IMR-90 (cell line): ENCODE data around the gene SNRK. TPM values are rescaled to one million over a fixed set of nuclear protein-coding genes. Genes with fewer than 3 reads are reported as not detected.

Source experiments
- ATAC-seq: fragments of 200-7000 bp; cut with Tn5 transposase; 2 replicates; pipeline ENCODE4 v1.9.1; 2020; ENCODE audit warnings: low read depth, mild to moderate bottlenecking, moderate library complexity
- BruUV-seq: library from RNA; stranded (reverse); fragments of 400-500 nt; replicated peaks from 2 replicates; lab custom pipeline; 2021; lab: Mats Ljungman, UMichigan
- CTCF ChIA-PET: fragments of 300-600 bp; formaldehyde crosslinking; extraction: SDS; loops from one replicate; lab custom pipeline; 2021; ENCODE audit warnings: antibody characterized with exemption; lab: Yijun Ruan, JAX
- POLR2A ChIA-PET: fragments of 300-600 bp; sonication (Branson Sonifier 250); formaldehyde crosslinking; loops from one replicate; lab custom pipeline; 2022; ENCODE audit warnings: antibody characterized with exemption; ENCODE audit not compliant: unreplicated experiment; lab: Charles Lee
- DNase-seq: peaks from one replicate; pipeline ENCODE4 v3.0.0; 2013
- H2AFZ ChIP-seq: replicated peaks from 2 replicates; pipeline ENCODE3; 2013; ENCODE audit warnings: low read length, mild to moderate bottlenecking; ENCODE audit not compliant: poor library complexity
- H2AK5ac ChIP-seq: 2 replicates; pipeline ENCODE4 v1.6.1; 2013; ENCODE audit warnings: low read depth, low read length, inconsistent platforms
- H2AK9ac ChIP-seq: replicated peaks from 2 replicates; pipeline ENCODE3; 2013; ENCODE audit warnings: mild to moderate bottlenecking, low read depth, low read length, moderate library complexity; ENCODE audit not compliant: poor library complexity
- H2BK120ac ChIP-seq: 2 replicates; pipeline ENCODE4 v1.6.1; 2013; ENCODE audit warnings: low read depth, low read length, inconsistent platforms
- H2BK15ac ChIP-seq: 3 replicates; pipeline ENCODE4 v1.6.1; 2013; ENCODE audit warnings: low read depth, low read length, inconsistent platforms
- H2BK20ac ChIP-seq: 2 replicates; pipeline ENCODE4 v1.6.1; 2013; ENCODE audit warnings: low read depth, mild to moderate bottlenecking, inconsistent platforms, low read length, moderate library complexity
- H2BK5ac ChIP-seq: 2 replicates; pipeline ENCODE4 v1.6.1; 2013; ENCODE audit warnings: mild to moderate bottlenecking, low read depth, low read length, inconsistent platforms; ENCODE audit not compliant: poor library complexity, severe bottlenecking
- H3K14ac ChIP-seq: replicated peaks from 2 replicates; pipeline ENCODE4 v1.6.1; 2013; ENCODE audit warnings: low read depth, low read length, inconsistent platforms
- H3K18ac ChIP-seq: 2 replicates; pipeline ENCODE4 v1.6.1; 2013; ENCODE audit warnings: low read depth, low read length, control low read depth
- H3K23ac ChIP-seq: 2 replicates; pipeline ENCODE4 v1.6.1; 2013; ENCODE audit warnings: low read depth, low read length, inconsistent platforms
- H3K27ac ChIP-seq: 2 replicates; pipeline ENCODE4 v1.5.1; 2013; ENCODE audit warnings: mild to moderate bottlenecking, control low read depth, low read length; ENCODE audit not compliant: insufficient read depth
- H3K27me3 ChIP-seq: 2 replicates; pipeline ENCODE4 v1.6.1; 2013; ENCODE audit warnings: low read length; ENCODE audit not compliant: control insufficient read depth, insufficient read depth
- H3K36me3 ChIP-seq: 2 replicates; pipeline ENCODE4 v1.6.1; 2013; ENCODE audit warnings: low read length, mixed read lengths; ENCODE audit not compliant: control insufficient read depth, insufficient read depth
- H3K4ac ChIP-seq: 2 replicates; pipeline ENCODE4 v1.6.1; 2013; ENCODE audit warnings: low read depth, low read length, inconsistent platforms
- H3K4me1 ChIP-seq: 2 replicates; pipeline ENCODE4 v1.6.1; 2013; ENCODE audit warnings: low read length, mixed read lengths; ENCODE audit not compliant: control insufficient read depth, insufficient read depth
- H3K4me2 ChIP-seq: 2 replicates; pipeline ENCODE4 v1.6.1; 2013; ENCODE audit warnings: low read depth, mild to moderate bottlenecking, control low read depth, low read length, moderate library complexity
- H3K4me3 ChIP-seq: 2 replicates; pipeline ENCODE4 v1.5.1; 2013; ENCODE audit warnings: low read depth, mild to moderate bottlenecking, control low read depth, low read length, moderate library complexity; ENCODE audit not compliant: insufficient read depth
- H3K56ac ChIP-seq: 2 replicates; pipeline ENCODE4 v1.6.1; 2013; ENCODE audit warnings: low read length, inconsistent platforms; ENCODE audit not compliant: insufficient read depth; ENCODE audit errors: extremely low read depth
- H3K79me1 ChIP-seq, 2 experiments: 2 replicates each; pipeline ENCODE4 v1.6.1; 2013; ENCODE audit warnings: low read length in 2 of 2, inconsistent platforms in 1 of 2, low read depth in 1 of 2
- H3K9ac ChIP-seq: 2 replicates; pipeline ENCODE4 v1.6.1; 2013; ENCODE audit warnings: low read depth, low read length, control low read depth
- H3K9me1 ChIP-seq: 2 replicates; pipeline ENCODE4 v1.6.1; 2013; ENCODE audit warnings: low read length, inconsistent platforms; ENCODE audit not compliant: insufficient read depth
- H3K9me3 ChIP-seq: 2 replicates; pipeline ENCODE4 v1.6.1; 2013; ENCODE audit warnings: low read length; ENCODE audit not compliant: control insufficient read depth, insufficient read depth
- H4K20me1 ChIP-seq: 2 replicates; pipeline ENCODE4 v1.6.1; 2013; ENCODE audit warnings: low read length, inconsistent platforms; ENCODE audit not compliant: insufficient read depth
- H4K5ac ChIP-seq: 2 replicates; pipeline ENCODE4 v1.6.1; 2013; ENCODE audit warnings: mild to moderate bottlenecking, low read depth, low read length, control low read depth
- H4K8ac ChIP-seq, 2 experiments: 2 replicates each; pipeline ENCODE4 v1.6.1; 2013; ENCODE audit warnings: low read depth in 2 of 2, low read length in 2 of 2, control low read depth in 1 of 2, inconsistent platforms in 1 of 2
- H4K91ac ChIP-seq: 2 replicates; pipeline ENCODE4 v1.6.1; 2013; ENCODE audit warnings: low read depth, low read length, inconsistent platforms; ENCODE audit not compliant: insufficient read depth
- CEBPB ChIP-seq: IDR thresholded peaks from 2 replicates; pipeline ENCODE4 v1.6.1; 2012; ENCODE audit warnings: low read depth, low read length, improper control_type of control experiment
- CHD1 ChIP-seq: IDR thresholded peaks from 2 replicates; pipeline ENCODE4 v1.6.1; 2012; ENCODE audit warnings: low read depth, low read length, improper control_type of control experiment
- NFE2L2 ChIP-seq: fragments of 150-350 bp; IDR thresholded peaks from 2 replicates; pipeline ENCODE4 v1.6.1; 2016; ENCODE audit warnings: low read depth, mild to moderate bottlenecking, low read length
- RCOR1 ChIP-seq: IDR thresholded peaks from 2 replicates; pipeline ENCODE4 v1.6.1; 2012; ENCODE audit warnings: mild to moderate bottlenecking, low read length, improper control_type of control experiment; ENCODE audit not compliant: insufficient replicate concordance
- RFX5 ChIP-seq: IDR thresholded peaks from 2 replicates; pipeline ENCODE4 v1.8.0; 2012; ENCODE audit warnings: low read depth, mild to moderate bottlenecking, low read length, moderate library complexity
- WGBS, 2 experiments: methylation state at CpG; one replicate each; pipeline versions ENCODE4 v1.1.5 to v1.1.7; 2013; ENCODE audit warnings: missing lambda C conversion rate in 2 of 2; ENCODE audit not compliant: insufficient read length in 1 of 2; ENCODE audit errors: extremely low coverage in 2 of 2; 5-methylcytosine and 5-hydroxymethylcytosine counted together
- dilution Hi-C: fragments of 300-500 bp; cut with HindIII; formaldehyde crosslinking; loops from one replicate; pipeline ENCODE4 v1.14.3; 2018; ENCODE audit warnings: low sequenced_read_pairs; ENCODE audit not compliant: unreplicated experiment
- in situ Hi-C: fragments of 300-500 bp; cut with MboI; formaldehyde crosslinking; loops from 3 replicates; pipeline ENCODE4 v1.14.3; 2019; ENCODE audit warnings: low sequenced_read_pairs, inconsistent platforms, mixed read lengths
- intact Hi-C: fragments of 100-400 bp; cut with micrococcal nuclease; formaldehyde crosslinking; loops from 2 replicates; pipeline ENCODE4 v1.10.0; 2022
- polyA plus RNA-seq, 3 experiments: library from polyadenylated mRNA; depleted of rRNA; stranded (reverse); fragments of >200 nt; gene quantifications; 2 replicates each; pipeline ENCODE4 v1.2.3, GENCODE V29; 2012; ENCODE audit warnings: low replicate concordance in 1 of 3
- total RNA-seq: library from RNA; depleted of rRNA; stranded (reverse); fragments of >200 nt; gene quantifications from 2 replicates; pipeline ENCODE4 v1.2.3, GENCODE V29; 2012

The SNRK gene
- total and polyA plus RNA-seq, 2 of the 4 experiments (the other 2 are of a cell fraction), result 4.7 to 23.1 TPM

GRCh38 chr3:43372809-43373559 is 86.6 kb downstream of the SNRK start:
- Histone ChIP-seq H3K27me3 (no peaks in the 10 kb centered on the region), H3K9me1 (peaks cover 13% of the 10 kb centered on the region), H3K4me2 (no peak overlapping the region), H4K20me1 (no peaks in the 10 kb centered on the region), H3K4me1 (no peaks in the 10 kb centered on the region), H2BK20ac (no peak overlapping the region), H3K23ac (no peak overlapping the region), H3K36me3 (no peaks in the 10 kb centered on the region; the same call in 1 of the 2 replicates), H3K4ac (no peak overlapping the region), H2BK5ac (no peak overlapping the region), H3K4me3 (no peak overlapping the region), H2BK15ac (no peak overlapping the region), H3K79me1 (peaks cover 0 to 5% of the 10 kb centered on the region in 2 experiments; a peak in 1 of 4 replicates), H3K14ac (no peak overlapping the region), H2AK5ac (no peak overlapping the region), H3K18ac (no peak overlapping the region), H4K8ac (no peak overlapping the region), H3K9ac (no peak overlapping the region), H3K27ac (no peak overlapping the region), H4K91ac (no peak overlapping the region), H2AK9ac (no peak overlapping the region), H3K56ac (no peak overlapping the region), H2BK120ac (no peak overlapping the region), H3K9me3 (no peaks in the 10 kb centered on the region), H4K5ac (no peak overlapping the region), H2AFZ (no peak overlapping the region)
- ATAC-seq (no peak), DNase-seq (no peak)
- CTCF ChIA-PET, result no interaction called here
- intact Hi-C loops, result no loop called here
- dilution Hi-C loops, result no loop called here
- WGBS, 2 experiments, result 39% methylated on average over 3 of the region's 11 CpGs; no CpG with 5 or more reads in 1 of the 2 experiments
- in situ Hi-C loops, result no loop called here
- BruUV-seq, result no TSS peak
- POLR2A ChIA-PET, result no interaction called here
- TF ChIP-seq CEBPB (no peak), CHD1 (no peak), NFE2L2 (no peak), RFX5 (no peak), RCOR1 (no peak)
